WI38 (cell line): ENCODE measurements around the gene ACAP1.

Experiments
- H3K4me3 ChIP-seq: 2 replicates; pipeline ENCODE4 v1.5.1; 2011; ENCODE audit warnings: low read depth, mild to moderate bottlenecking, control low read depth, low read length
- CTCF ChIP-seq: IDR thresholded peaks from 2 replicates; pipeline ENCODE4 v1.5.1; 2012; ENCODE audit warnings: low read depth, mild to moderate bottlenecking, control low read depth, low read length

Gene ACAP1

GRCh38 chr17:7380855-7381683 lies 44.7 kb downstream of the ACAP1 start, which contains the start of gene TNK1:
Gene TNK1, plus strand, starts transcription at chr17:7381089. Its CDS starts 1,838 bp downstream, at chr17:7382927.
- no peak within 1 kb of the TSS for H3K4me3 ChIP-seq
- no peak for TF ChIP-seq CTCF

GRCh38 chr17:7382901-7383300 lies 46.6 kb downstream of the ACAP1 start:
- no peak for TF ChIP-seq CTCF
- no peak overlapping the region for H3K4me3 ChIP-seq

- H3K4me3 ChIP-seq, result no peak overlapping the region
- no peak for TF ChIP-seq CTCF
These were observed 47.0 kb downstream of the ACAP1 start for GRCh38 chr17:7383371-7383741.

DNA sequence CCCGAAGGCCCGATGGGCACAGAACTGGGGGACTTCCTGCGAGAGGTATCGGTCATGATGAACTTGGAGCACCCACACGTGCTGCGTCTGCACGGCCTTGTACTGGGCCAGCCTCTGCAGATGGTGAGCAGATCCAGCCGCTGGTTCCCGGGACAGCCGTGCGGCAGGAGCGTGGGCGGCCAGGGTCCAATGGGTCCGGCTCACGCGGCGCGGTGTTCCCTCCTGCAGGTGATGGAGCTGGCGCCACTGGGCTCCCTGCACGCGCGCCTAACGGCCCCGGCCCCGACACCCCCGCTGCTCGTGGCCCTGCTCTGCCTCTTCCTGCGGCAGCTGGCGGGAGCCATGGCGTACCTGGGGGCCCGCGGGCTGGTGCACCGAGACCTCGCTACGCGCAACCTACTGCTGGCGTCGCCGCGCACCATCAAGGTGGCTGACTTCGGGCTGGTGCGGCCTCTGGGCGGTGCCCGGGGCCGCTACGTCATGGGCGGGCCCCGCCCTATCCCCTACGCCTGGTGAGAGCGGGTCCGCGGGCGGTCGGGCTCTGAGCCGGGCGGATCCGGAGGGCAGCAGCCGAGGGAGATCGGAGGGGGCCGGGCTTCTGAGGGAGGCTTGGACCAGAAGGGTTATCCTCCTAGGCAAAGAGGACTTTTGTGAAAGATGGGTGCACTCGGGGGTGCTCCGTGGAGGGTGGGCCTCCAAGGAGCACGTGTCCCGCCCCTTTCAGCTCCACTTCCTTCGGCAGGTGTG lies 47.6 kb downstream of the ACAP1 start:
- H3K4me3 ChIP-seq, result peak overlapping the region; percentile 51
- no peak for TF ChIP-seq CTCF

DNA sequence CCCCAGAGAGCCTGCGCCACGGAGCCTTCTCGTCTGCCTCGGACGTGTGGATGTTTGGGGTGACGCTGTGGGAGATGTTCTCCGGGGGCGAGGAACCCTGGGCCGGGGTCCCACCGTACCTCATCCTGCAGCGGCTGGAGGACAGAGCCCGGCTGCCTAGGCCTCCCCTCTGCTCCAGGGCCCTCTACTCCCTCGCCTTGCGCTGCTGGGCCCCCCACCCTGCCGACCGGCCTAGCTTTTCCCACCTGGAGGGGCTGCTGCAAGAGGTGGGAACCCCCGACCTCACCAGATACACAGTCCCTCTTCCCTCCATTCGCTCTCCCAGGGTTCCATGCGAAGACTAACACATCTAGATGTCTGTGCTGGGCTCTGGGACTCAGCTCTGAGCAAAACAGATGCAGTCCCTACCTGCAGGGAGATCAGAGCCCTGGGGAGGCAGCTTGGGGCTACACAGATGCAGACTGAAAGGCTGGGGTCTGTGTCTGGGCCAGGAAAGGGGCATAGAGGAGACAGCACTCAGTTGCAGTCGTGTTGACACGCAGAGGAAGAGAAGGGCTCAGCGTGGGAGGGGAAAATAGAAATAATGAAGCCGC lies 48.3 kb downstream of the ACAP1 start:
- no peak for TF ChIP-seq CTCF

GRCh38 chr17:7388856-7389255 lies 52.5 kb downstream of the ACAP1 start:
- no peak overlapping the region for H3K4me3 ChIP-seq

More for the DNA sequence above, 48.3 kb downstream of the ACAP1 start:
- H3K4me3 ChIP-seq, result peak overlapping the region; percentile 51

More at GRCh38 chr17:7388856-7389255, 52.5 kb downstream of the ACAP1 start:
- TF ChIP-seq CTCF, result no peak
